Duodenal mucosa (tissue), 2 donors: ENCODE results near the gene RD3L.
"Not testable (repeated sequence)": the region's sequence is repeated elsewhere in the genome, so short reads cannot be mapped to it uniquely, and the experiment has no call there.

Experiments
- H3K27ac ChIP-seq: one replicate; pipeline ENCODE4 v1.7.0; 2013; ENCODE audit warnings: low read depth, low read length
- H3K27me3 ChIP-seq, 2 donors: one replicate each; pipeline ENCODE4 v1.7.0; 2013; ENCODE audit warnings: low read length in 2 of 2, control low read depth in 1 of 2; ENCODE audit not compliant: insufficient read depth in 2 of 2, control insufficient read depth in 1 of 2
- H3K36me3 ChIP-seq, 2 donors: one replicate each; pipeline ENCODE4 v1.7.0; 2013; ENCODE audit warnings: low read length in 2 of 2, control low read depth in 1 of 2; ENCODE audit not compliant: insufficient read depth in 2 of 2, control insufficient read depth in 1 of 2
- H3K4me1 ChIP-seq, 2 donors: one replicate each; pipeline ENCODE4 v1.7.0; 2013; ENCODE audit warnings: low read length in 2 of 2, control low read depth in 1 of 2; ENCODE audit not compliant: insufficient read depth in 2 of 2, control insufficient read depth in 1 of 2
- H3K4me3 ChIP-seq, 2 donors: one replicate each; pipeline ENCODE4 v1.7.0; 2013; ENCODE audit warnings: low read length in 2 of 2, low read depth in 1 of 2
- H3K9ac ChIP-seq, 2 donors: one replicate each; pipeline ENCODE4 v1.7.0; 2013; ENCODE audit warnings: low read length in 2 of 2, low read depth in 1 of 2
- H3K9me3 ChIP-seq, 2 donors: one replicate each; pipeline ENCODE4 v1.7.0; 2013; ENCODE audit warnings: low read length in 2 of 2, control low read depth in 1 of 2; ENCODE audit not compliant: control insufficient read depth in 1 of 2

The RD3L gene

GRCh38 chr14:103928011-103928890, 14.1 kb downstream of the RD3L start, which contains the start of gene TDRD9:
Gene TDRD9 (plus strand): TSS chr14:103928456. CDS start chr14:103928510, 54 bp downstream.
- no peak within 1 kb of the TSS for H3K27ac ChIP-seq
- H3K9ac ChIP-seq = no peak within 1 kb of the TSS
- H3K9me3 ChIP-seq = no peaks in the 10 kb centered on the region
- H3K4me3 ChIP-seq = no peak within 1 kb of the TSS
- no peaks in the 10 kb centered on the region for H3K27me3 ChIP-seq
- H3K36me3 ChIP-seq = no peaks in the 10 kb centered on the region
- no peaks in the 10 kb centered on the region for H3K4me1 ChIP-seq

GRCh38 chr14:103927566-103927965, 14.8 kb downstream of the RD3L start:
- Histone ChIP-seq H3K27ac (no peak overlapping the region), H3K27me3 (no peaks in the 10 kb centered on the region), H3K4me1 (no peaks in the 10 kb centered on the region), H3K36me3 (no peaks in the 10 kb centered on the region), H3K4me3 (no peak overlapping the region), H3K9ac (no peak overlapping the region), H3K9me3 (no peaks in the 10 kb centered on the region)

GRCh38 chr14:103925316-103925715, 17.0 kb downstream of the RD3L start:
- Histone ChIP-seq H3K36me3 (no peaks in the 10 kb centered on the region), H3K27me3 (no peaks in the 10 kb centered on the region), H3K9ac (no peak overlapping the region), H3K4me3 (no peak overlapping the region), H3K27ac (no peak overlapping the region), H3K4me1 (peaks cover 0 to 8% of the 10 kb centered on the region in 2 donors), H3K9me3 (no peaks in the 10 kb centered on the region)

GRCh38 chr14:103923863-103924262, 18.5 kb downstream of the RD3L start:
- Histone ChIP-seq H3K4me3 (no peak overlapping the region), H3K27me3 (no peaks in the 10 kb centered on the region), H3K9me3 (no peaks in the 10 kb centered on the region), H3K4me1 (peaks cover 0 to 8% of the 10 kb centered on the region in 2 donors), H3K36me3 (no peaks in the 10 kb centered on the region), H3K27ac (no peak overlapping the region), H3K9ac (no peak overlapping the region)

GRCh38 chr14:103921855-103922200, 20.5 kb downstream of the RD3L start:
- H3K4me3 ChIP-seq = peak overlapping the region; percentile 74 to 90
- not testable (repeated sequence) for H3K9me3 ChIP-seq, H3K36me3 ChIP-seq, H3K27me3 ChIP-seq, H3K27ac ChIP-seq, H3K4me1 ChIP-seq, H3K9ac ChIP-seq

GRCh38 chr14:103920981-103921854, 21.1 kb downstream of the RD3L start:
- H3K9ac ChIP-seq = peak overlapping the region; percentile 63 to 84
- H3K9me3 ChIP-seq = no peaks in the 10 kb centered on the region
- peak overlapping the region; percentile 74 to 90 for H3K4me3 ChIP-seq
- peak overlapping the region; percentile 77 for H3K27ac ChIP-seq
- H3K27me3 ChIP-seq = no peaks in the 10 kb centered on the region
- H3K4me1 ChIP-seq = peaks cover 0 to 8% of the 10 kb centered on the region in 2 donors
- peaks cover 5 to 15% of the 10 kb centered on the region in 2 donors for H3K36me3 ChIP-seq

- Histone ChIP-seq H3K9ac (no peak overlapping the region), H3K36me3 (peaks cover 20 to 44% of the 10 kb centered on the region in 2 donors), H3K27me3 (no peaks in the 10 kb centered on the region), H3K9me3 (no peaks in the 10 kb centered on the region), H3K27ac (no peak overlapping the region), H3K4me1 (peaks cover 0 to 7% of the 10 kb centered on the region in 2 donors), H3K4me3 (no peak overlapping the region)
These were observed 25.6 kb downstream of the RD3L start for GRCh38 chr14:103916636-103917262.

GRCh38 chr14:103915616-103916015, 26.7 kb downstream of the RD3L start:
- H3K36me3 ChIP-seq = peaks cover 23 to 50% of the 10 kb centered on the region in 2 donors
- H3K4me3 ChIP-seq = no peak overlapping the region
- H3K9me3 ChIP-seq = no peaks in the 10 kb centered on the region
- H3K4me1 ChIP-seq = peaks cover 0 to 4% of the 10 kb centered on the region in 2 donors
- H3K27ac ChIP-seq = no peak overlapping the region
- H3K27me3 ChIP-seq = no peaks in the 10 kb centered on the region
- H3K9ac ChIP-seq = no peak overlapping the region

GRCh38 chr14:103910984-103911383, 31.3 kb downstream of the RD3L start:
- Histone ChIP-seq H3K4me1 (peaks cover 6 to 9% of the 10 kb centered on the region in 2 donors), H3K27me3 (no peaks in the 10 kb centered on the region), H3K27ac (no peak overlapping the region), H3K36me3 (peaks cover 19 to 43% of the 10 kb centered on the region in 2 donors), H3K4me3 (no peak overlapping the region), H3K9me3 (no peaks in the 10 kb centered on the region), H3K9ac (no peak overlapping the region)
